IMR-90 (cell line): ENCODE measurements around the gene SPEM1.
A peak's percentile ranks its signal among the peaks of the same experiment; 100 is the strongest.

Experiments
- BHLHE40 ChIP-seq: fragments of 150-350 bp; IDR thresholded peaks from 2 replicates; pipeline ENCODE4 v1.6.1; 2016; ENCODE audit warnings: mild to moderate bottlenecking, low read depth, low read length
- CEBPB ChIP-seq: IDR thresholded peaks from 2 replicates; pipeline ENCODE4 v1.6.1; 2012; ENCODE audit warnings: low read depth, low read length, improper control_type of control experiment
- CHD1 ChIP-seq: IDR thresholded peaks from 2 replicates; pipeline ENCODE4 v1.6.1; 2012; ENCODE audit warnings: low read depth, low read length, improper control_type of control experiment
- CTCF ChIP-seq: conservative IDR thresholded peaks from 2 replicates; pipeline ENCODE4 v1.5.1; 2012; ENCODE audit warnings: mild to moderate bottlenecking, low read depth, low read length, improper control_type of control experiment
- FOS ChIP-seq: fragments of 150-350 bp; IDR thresholded peaks from 2 replicates; pipeline ENCODE4 v1.6.1; 2016; ENCODE audit warnings: low read depth, low read length
- MAZ ChIP-seq: IDR thresholded peaks from 2 replicates; pipeline ENCODE4 v1.6.1; 2012; ENCODE audit warnings: low read depth, mild to moderate bottlenecking, low read length, improper control_type of control experiment, moderate library complexity, borderline replicate concordance
- MXI1 ChIP-seq: IDR thresholded peaks from 2 replicates; pipeline ENCODE4 v1.6.1; 2012; ENCODE audit warnings: low read depth, mild to moderate bottlenecking, low read length, moderate library complexity, borderline replicate concordance
- NFE2L2 ChIP-seq: fragments of 150-350 bp; IDR thresholded peaks from 2 replicates; pipeline ENCODE4 v1.6.1; 2016; ENCODE audit warnings: low read depth, mild to moderate bottlenecking, low read length
- POLR2A ChIP-seq: IDR thresholded peaks from 2 replicates; pipeline ENCODE4 v1.6.1; 2012; ENCODE audit warnings: mild to moderate bottlenecking, low read depth, low read length
- RAD21 ChIP-seq: IDR thresholded peaks from 2 replicates; pipeline ENCODE4 v1.6.1; 2012; ENCODE audit warnings: low read length, improper control_type of control experiment
- RCOR1 ChIP-seq: IDR thresholded peaks from 2 replicates; pipeline ENCODE4 v1.6.1; 2012; ENCODE audit warnings: mild to moderate bottlenecking, low read length, improper control_type of control experiment; ENCODE audit not compliant: insufficient replicate concordance
- RFX5 ChIP-seq: IDR thresholded peaks from 2 replicates; pipeline ENCODE4 v1.8.0; 2012; ENCODE audit warnings: low read depth, mild to moderate bottlenecking, low read length, moderate library complexity
- SMC3 ChIP-seq: fragments of 150-350 bp; IDR thresholded peaks from 2 replicates; pipeline ENCODE4 v1.6.1; 2016; ENCODE audit warnings: low read depth, mild to moderate bottlenecking, antibody characterized with exemption, low read length, moderate library complexity
- USF2 ChIP-seq: fragments of 150-350 bp; IDR thresholded peaks from 2 replicates; pipeline ENCODE4 v1.6.1; 2017; ENCODE audit warnings: mild to moderate bottlenecking, antibody characterized with exemption, low read length, low read depth

- TF ChIP-seq CTCF (no peak), SMC3 (no peak), POLR2A (no peak), USF2 (no peak), CEBPB (peak; percentile 38), RFX5 (no peak), RAD21 (no peak), RCOR1 (no peak), NFE2L2 (no peak), MAZ (no peak), MXI1 (no peak), FOS (no peak), CHD1 (no peak), BHLHE40 (no peak)
These were observed 48.8 kb downstream of the SPEM1 start for GRCh38 chr17:7468804-7469389.
